KMS-11 (cell line): ENCODE data around the gene DHX9.

Source experiments
- H2AFZ ChIP-seq: fragments of 200-600 bp; sonication (generic); 2 replicates; pipeline ENCODE4 v1.6.1; 2016; ENCODE audit warnings: antibody characterized with exemption, mixed run types, low read depth
- H3K27ac ChIP-seq: fragments of 200-600 bp; sonication (generic); 2 replicates; pipeline ENCODE4 v1.6.1; 2016; ENCODE audit warnings: mild to moderate bottlenecking, mixed run types
- H3K27me3 ChIP-seq: fragments of 200-600 bp; sonication (generic); 2 replicates; pipeline ENCODE4 v1.6.1; 2017; ENCODE audit warnings: mild to moderate bottlenecking, low read depth, mixed run types, moderate library complexity; ENCODE audit not compliant: insufficient read depth
- H3K36me3 ChIP-seq: fragments of 200-600 bp; sonication (generic); 2 replicates; pipeline ENCODE4 v1.6.1; 2017; ENCODE audit warnings: mild to moderate bottlenecking, mixed run types; ENCODE audit not compliant: insufficient read depth
- H3K4me1 ChIP-seq: fragments of 200-600 bp; sonication (generic); 2 replicates; pipeline ENCODE4 v1.6.1; 2016; ENCODE audit warnings: mild to moderate bottlenecking, low read depth, mixed run types; ENCODE audit not compliant: poor library complexity, severe bottlenecking
- H3K4me2 ChIP-seq: fragments of 200-600 bp; sonication (generic); 2 replicates; pipeline ENCODE4 v1.7.0; 2016; ENCODE audit warnings: mild to moderate bottlenecking, mixed run types
- H3K4me3 ChIP-seq: fragments of 200-600 bp; sonication (generic); IDR thresholded peaks from 2 replicates; pipeline ENCODE4 v1.6.1; 2017; ENCODE audit warnings: low read depth, low read length, mixed read lengths; ENCODE audit not compliant: insufficient read depth
- H3K79me2 ChIP-seq: fragments of 200-600 bp; sonication (generic); 2 replicates; pipeline ENCODE4 v1.6.1; 2016; ENCODE audit warnings: low read depth, mixed run types; ENCODE audit not compliant: insufficient read depth
- H3K9ac ChIP-seq: fragments of 200-600 bp; sonication (generic); 2 replicates; pipeline ENCODE4 v1.6.1; 2016; ENCODE audit warnings: mild to moderate bottlenecking, mixed run types
- H4K20me1 ChIP-seq: fragments of 200-600 bp; sonication (generic); 2 replicates; pipeline ENCODE4 v1.6.1; 2016; ENCODE audit warnings: mild to moderate bottlenecking, mixed run types; ENCODE audit not compliant: insufficient read depth
- TF ChIP-seq, protein P1 (sequence below): fragments of 200-600 bp; sonication (generic); conservative IDR thresholded peaks from 2 replicates; pipeline ENCODE4 v1.6.1; 2017; ENCODE audit warnings: low read depth, mild to moderate bottlenecking, antibody characterized with exemption, low read length, moderate library complexity, mixed read lengths

Gene DHX9

DNA sequence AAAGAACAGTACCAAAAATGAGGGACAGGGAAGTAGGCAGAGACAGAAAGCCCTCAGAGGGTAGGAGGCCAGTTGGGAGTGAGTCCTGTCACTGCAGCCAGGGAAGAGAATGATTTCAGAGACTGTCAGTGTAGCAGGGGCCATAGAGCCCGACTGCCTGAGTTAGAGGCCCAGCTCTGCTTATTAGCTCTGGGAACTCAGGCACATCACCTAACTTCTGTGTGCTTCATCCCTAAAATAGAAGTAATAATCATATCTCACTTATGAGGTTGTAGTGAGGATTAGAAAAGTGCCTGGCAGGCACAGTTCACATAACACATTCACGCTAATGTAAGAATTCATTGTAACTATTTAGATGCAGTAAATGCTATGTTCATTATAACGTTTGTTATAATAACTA, 31.2 kb upstream of the DHX9 start:
- Histone ChIP-seq H3K4me2 (no peak overlapping the region), H4K20me1 (no peaks in the 10 kb centered on the region), H3K79me2 (no peaks in the 10 kb centered on the region), H3K4me1 (no peaks in the 10 kb centered on the region), H3K4me3 (no peak overlapping the region), H3K36me3 (no peaks in the 10 kb centered on the region), H3K27ac (no peak overlapping the region), H3K9ac (no peak overlapping the region), H2AFZ (no peak overlapping the region), H3K27me3 (no peaks in the 10 kb centered on the region)
- TF ChIP-seq, protein P1, sequence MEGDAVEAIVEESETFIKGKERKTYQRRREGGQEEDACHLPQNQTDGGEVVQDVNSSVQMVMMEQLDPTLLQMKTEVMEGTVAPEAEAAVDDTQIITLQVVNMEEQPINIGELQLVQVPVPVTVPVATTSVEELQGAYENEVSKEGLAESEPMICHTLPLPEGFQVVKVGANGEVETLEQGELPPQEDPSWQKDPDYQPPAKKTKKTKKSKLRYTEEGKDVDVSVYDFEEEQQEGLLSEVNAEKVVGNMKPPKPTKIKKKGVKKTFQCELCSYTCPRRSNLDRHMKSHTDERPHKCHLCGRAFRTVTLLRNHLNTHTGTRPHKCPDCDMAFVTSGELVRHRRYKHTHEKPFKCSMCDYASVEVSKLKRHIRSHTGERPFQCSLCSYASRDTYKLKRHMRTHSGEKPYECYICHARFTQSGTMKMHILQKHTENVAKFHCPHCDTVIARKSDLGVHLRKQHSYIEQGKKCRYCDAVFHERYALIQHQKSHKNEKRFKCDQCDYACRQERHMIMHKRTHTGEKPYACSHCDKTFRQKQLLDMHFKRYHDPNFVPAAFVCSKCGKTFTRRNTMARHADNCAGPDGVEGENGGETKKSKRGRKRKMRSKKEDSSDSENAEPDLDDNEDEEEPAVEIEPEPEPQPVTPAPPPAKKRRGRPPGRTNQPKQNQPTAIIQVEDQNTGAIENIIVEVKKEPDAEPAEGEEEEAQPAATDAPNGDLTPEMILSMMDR = no peak

DNA sequence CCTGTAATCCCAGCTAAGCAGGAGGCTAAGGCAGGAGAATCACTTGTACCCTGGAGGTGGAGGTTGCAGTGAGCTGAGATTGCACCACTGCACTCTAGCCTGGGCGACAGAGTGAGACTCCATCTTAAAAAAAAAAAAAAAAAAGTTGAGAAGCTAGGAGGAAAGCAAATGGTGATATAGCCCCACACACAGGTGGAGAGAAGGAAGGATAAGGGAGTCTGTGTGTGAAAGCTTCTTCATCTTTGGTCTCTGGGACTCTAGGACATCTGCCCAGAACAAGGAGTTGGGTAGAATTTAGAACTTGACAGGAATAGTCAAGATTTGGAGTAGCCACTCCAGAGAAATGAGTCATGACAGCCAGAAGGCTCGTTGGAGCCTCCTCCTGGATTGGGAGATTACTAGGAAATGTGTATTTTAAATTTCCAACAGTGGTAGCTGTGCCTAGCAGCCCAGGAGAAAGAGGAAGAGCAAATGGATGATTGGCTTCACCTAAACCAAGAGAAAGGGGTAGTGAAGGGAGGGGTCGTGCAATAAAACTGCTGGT, 29.7 kb upstream of the DHX9 start:
- H3K4me1 ChIP-seq = no peaks in the 10 kb centered on the region
- no peaks in the 10 kb centered on the region for H4K20me1 ChIP-seq
- H3K36me3 ChIP-seq = no peaks in the 10 kb centered on the region

DNA sequence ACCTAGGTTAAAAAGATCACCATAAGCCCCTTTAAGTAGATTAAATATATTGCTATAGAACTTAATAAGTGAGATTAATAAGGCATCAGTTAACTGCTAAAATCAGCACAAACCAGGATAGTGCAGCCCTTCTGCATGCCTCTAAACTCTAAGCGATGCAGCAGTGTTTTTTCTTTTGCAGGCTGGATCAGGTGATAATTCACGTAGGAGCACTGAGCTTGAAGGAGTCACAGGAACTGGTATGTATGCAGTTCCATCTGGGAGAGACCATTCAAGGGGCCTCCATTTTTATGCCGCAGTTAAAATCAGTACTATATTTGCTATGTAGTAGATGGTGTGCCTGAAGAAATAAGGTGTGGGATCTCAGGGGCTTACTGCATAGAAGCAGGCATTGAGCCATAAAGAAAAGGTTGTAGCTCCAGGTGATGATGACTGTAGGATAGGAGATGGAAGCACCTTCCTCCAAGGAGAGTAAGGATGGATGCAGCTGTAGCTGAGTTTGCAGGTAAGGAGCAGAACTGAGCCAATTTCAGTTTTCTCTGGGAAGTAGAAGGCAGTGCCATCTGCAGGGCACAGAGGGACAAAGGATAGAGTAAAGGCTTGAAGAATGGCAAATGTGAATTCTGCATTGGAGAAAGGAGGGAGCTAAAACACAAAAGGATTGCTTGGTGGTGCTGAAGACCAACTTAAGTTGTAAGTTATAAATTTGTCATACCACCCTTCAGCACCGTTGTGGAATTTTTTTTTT, 27.0 kb upstream of the DHX9 start:
- Histone ChIP-seq H3K4me3 (no peak overlapping the region), H3K9ac (no peak overlapping the region), H3K27ac (no peak overlapping the region), H3K27me3 (no peaks in the 10 kb centered on the region), H2AFZ (no peak overlapping the region), H3K79me2 (no peaks in the 10 kb centered on the region), H3K36me3 (no peaks in the 10 kb centered on the region), H3K4me2 (no peak overlapping the region), H3K4me1 (no peaks in the 10 kb centered on the region), H4K20me1 (no peaks in the 10 kb centered on the region)
- TF ChIP-seq, protein P1 = no peak

More for the DNA sequence above, 29.7 kb upstream of the DHX9 start:
- H3K4me3 ChIP-seq = no peak overlapping the region
- no peak overlapping the region for H3K9ac ChIP-seq
- H3K4me2 ChIP-seq = no peak overlapping the region
- H3K27ac ChIP-seq = no peak overlapping the region
- H2AFZ ChIP-seq = no peak overlapping the region
- H3K79me2 ChIP-seq = no peaks in the 10 kb centered on the region
- no peaks in the 10 kb centered on the region for H3K27me3 ChIP-seq
- TF ChIP-seq, protein P1 = no peak

DNA sequence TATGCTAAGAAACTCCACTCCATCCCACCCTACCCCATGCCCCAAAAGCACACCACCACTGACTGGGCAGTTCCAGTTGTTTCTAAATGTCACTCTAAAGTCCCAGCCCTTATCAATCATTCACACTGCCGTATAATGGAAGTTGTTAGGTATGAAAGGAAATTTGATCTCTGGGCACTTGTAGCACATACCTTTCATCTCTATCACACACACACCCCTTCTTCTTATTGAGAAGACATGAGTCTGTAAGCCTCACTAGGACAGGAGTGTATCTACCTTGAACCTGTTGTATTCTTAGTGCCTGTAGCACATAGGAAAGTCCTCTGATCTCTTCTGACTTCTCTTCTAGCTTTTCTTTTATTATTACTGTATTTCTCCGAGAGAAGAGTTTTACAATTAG, 22.3 kb upstream of the DHX9 start:
- no peaks in the 10 kb centered on the region for H3K36me3 ChIP-seq
- H3K4me2 ChIP-seq = no peak overlapping the region
- no peak overlapping the region for H2AFZ ChIP-seq
- no peak overlapping the region for H3K27ac ChIP-seq
- H4K20me1 ChIP-seq = no peaks in the 10 kb centered on the region
- no peaks in the 10 kb centered on the region for H3K79me2 ChIP-seq
- H3K27me3 ChIP-seq = no peaks in the 10 kb centered on the region
- TF ChIP-seq, protein P1 = no peak
- no peak overlapping the region for H3K4me3 ChIP-seq
- H3K4me1 ChIP-seq = no peaks in the 10 kb centered on the region
- no peak overlapping the region for H3K9ac ChIP-seq
